ENCODE results near the gene INTS7.

DNA sequence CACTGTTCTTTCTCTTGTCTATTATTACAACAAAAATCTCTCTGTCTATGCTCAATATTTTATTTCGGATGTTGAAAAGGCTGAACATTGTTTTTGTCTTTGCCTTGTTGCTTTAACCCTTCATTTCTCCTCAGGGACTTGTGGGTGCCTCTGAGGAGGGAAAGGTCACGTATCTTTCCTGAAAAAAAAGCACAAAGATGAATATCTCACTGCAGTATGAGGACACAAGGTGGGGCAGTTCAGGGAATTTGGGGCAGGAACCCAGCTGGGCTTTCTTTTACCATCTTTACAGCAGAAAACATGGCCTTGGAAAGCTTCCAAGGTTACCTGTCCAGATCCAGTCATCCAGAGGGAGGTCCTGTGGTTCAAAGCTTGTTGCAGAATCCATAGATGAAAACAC, 105.7 kb downstream of the INTS7 start:
- TF ChIP-seq, protein P1, sequence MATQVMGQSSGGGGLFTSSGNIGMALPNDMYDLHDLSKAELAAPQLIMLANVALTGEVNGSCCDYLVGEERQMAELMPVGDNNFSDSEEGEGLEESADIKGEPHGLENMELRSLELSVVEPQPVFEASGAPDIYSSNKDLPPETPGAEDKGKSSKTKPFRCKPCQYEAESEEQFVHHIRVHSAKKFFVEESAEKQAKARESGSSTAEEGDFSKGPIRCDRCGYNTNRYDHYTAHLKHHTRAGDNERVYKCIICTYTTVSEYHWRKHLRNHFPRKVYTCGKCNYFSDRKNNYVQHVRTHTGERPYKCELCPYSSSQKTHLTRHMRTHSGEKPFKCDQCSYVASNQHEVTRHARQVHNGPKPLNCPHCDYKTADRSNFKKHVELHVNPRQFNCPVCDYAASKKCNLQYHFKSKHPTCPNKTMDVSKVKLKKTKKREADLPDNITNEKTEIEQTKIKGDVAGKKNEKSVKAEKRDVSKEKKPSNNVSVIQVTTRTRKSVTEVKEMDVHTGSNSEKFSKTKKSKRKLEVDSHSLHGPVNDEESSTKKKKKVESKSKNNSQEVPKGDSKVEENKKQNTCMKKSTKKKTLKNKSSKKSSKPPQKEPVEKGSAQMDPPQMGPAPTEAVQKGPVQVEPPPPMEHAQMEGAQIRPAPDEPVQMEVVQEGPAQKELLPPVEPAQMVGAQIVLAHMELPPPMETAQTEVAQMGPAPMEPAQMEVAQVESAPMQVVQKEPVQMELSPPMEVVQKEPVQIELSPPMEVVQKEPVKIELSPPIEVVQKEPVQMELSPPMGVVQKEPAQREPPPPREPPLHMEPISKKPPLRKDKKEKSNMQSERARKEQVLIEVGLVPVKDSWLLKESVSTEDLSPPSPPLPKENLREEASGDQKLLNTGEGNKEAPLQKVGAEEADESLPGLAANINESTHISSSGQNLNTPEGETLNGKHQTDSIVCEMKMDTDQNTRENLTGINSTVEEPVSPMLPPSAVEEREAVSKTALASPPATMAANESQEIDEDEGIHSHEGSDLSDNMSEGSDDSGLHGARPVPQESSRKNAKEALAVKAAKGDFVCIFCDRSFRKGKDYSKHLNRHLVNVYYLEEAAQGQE (IDR thresholded peaks at IDR 0.05; ENCODE audit: low read depth) = no peak
- no peak for TF ChIP-seq YY1 (IDR thresholded peaks at IDR 0.05; ENCODE audit: low read depth)
- no peak for TF ChIP-seq TAF1 (IDR thresholded peaks at IDR 0.05; ENCODE audit: low read depth)
- no peak for TF ChIP-seq RAD21 (IDR thresholded peaks at IDR 0.05; ENCODE audit: low read depth)
- TF ChIP-seq, protein P2, sequence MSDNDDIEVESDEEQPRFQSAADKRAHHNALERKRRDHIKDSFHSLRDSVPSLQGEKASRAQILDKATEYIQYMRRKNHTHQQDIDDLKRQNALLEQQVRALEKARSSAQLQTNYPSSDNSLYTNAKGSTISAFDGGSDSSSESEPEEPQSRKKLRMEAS (IDR thresholded peaks at IDR 0.05) = no peak
- TF ChIP-seq TEAD4 (IDR thresholded peaks at IDR 0.05) = no peak
- TF ChIP-seq FOXM1 (IDR thresholded peaks at IDR 0.05; ENCODE audit: borderline replicate concordance, low read depth) = no peak
- TF ChIP-seq EP300 (IDR thresholded peaks at IDR 0.05; ENCODE audit: borderline replicate concordance) = no peak
- TF ChIP-seq, protein P3, sequence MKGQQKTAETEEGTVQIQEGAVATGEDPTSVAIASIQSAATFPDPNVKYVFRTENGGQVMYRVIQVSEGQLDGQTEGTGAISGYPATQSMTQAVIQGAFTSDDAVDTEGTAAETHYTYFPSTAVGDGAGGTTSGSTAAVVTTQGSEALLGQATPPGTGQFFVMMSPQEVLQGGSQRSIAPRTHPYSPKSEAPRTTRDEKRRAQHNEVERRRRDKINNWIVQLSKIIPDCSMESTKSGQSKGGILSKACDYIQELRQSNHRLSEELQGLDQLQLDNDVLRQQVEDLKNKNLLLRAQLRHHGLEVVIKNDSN (IDR thresholded peaks at IDR 0.05) = no peak
- TF ChIP-seq CREB1 (IDR thresholded peaks at IDR 0.05; ENCODE audit: low read depth) = no peak
- TF ChIP-seq CEBPB (IDR thresholded peaks at IDR 0.05) = no peak
- no peak for TF ChIP-seq TCF12 (IDR thresholded peaks at IDR 0.05; ENCODE audit: low read depth)
- TF ChIP-seq ZBTB7A (IDR thresholded peaks at IDR 0.05; ENCODE audit: low read depth) = no peak
